ENCODE measurements around the gene ZNF185.

DNA sequence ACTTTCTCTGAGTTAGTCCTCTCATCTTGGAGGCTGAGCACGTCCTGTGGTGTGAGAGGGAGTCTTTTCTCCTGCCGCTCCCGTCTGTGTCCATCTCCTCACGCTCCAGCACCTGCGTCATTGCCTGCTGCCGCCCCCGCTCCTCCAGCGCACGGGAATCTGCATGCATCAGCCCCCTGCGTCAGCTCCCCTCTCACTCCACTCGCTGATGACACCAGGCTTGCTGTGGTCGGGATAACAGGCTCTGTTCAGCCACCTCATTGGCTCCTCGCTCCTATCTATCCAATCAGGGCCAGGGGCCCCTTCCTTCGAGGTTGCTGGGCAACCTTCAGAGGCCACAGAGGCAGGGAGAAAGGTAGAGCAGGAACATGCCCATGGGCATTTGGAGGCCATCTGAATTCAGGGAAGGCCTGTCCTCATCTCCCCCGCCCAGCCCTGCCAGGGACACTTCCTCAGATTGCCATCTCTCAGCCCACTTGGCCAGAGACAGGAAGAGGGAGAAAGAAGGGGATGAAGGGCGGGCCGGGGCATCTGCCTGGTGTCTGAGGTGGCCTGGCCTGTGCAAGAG is 9.3 kb downstream of the ZNF185 start:
- TF ChIP-seq, protein P1, sequence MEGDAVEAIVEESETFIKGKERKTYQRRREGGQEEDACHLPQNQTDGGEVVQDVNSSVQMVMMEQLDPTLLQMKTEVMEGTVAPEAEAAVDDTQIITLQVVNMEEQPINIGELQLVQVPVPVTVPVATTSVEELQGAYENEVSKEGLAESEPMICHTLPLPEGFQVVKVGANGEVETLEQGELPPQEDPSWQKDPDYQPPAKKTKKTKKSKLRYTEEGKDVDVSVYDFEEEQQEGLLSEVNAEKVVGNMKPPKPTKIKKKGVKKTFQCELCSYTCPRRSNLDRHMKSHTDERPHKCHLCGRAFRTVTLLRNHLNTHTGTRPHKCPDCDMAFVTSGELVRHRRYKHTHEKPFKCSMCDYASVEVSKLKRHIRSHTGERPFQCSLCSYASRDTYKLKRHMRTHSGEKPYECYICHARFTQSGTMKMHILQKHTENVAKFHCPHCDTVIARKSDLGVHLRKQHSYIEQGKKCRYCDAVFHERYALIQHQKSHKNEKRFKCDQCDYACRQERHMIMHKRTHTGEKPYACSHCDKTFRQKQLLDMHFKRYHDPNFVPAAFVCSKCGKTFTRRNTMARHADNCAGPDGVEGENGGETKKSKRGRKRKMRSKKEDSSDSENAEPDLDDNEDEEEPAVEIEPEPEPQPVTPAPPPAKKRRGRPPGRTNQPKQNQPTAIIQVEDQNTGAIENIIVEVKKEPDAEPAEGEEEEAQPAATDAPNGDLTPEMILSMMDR (conservative IDR thresholded peaks at IDR 0.05), result no peak
- TF ChIP-seq EZH2 (IDR thresholded peaks at IDR 0.05; ENCODE audit: low read depth), result no peak

All from PC-9 (cell line).